ENCODE results near the gene EBF3.

DNA sequence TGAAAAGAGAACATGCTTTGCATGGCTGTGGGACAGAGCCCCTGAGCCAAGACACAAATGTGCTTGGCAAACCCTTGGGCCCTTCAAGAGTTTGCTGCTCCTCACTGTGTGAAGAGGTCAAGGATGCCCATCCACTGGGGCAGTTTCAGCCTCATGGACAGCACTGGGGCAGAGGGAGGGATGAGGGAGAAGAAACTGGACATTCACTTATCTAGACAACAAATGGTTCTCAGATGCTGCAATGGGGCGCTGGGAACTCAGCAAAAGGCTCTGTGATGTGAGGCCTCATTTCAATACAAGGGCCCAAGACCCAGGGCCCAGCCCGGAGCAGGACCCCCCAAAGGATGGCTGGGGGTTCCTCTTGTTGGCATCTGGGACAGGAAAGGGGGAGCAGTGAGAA is 49.1 kb downstream of the EBF3 start:
- TF ChIP-seq EZH2 (IDR thresholded peaks at IDR 0.05; ENCODE audit: borderline replicate concordance, low read depth, low read length, poor library complexity, severe bottlenecking) = no peak
- TF ChIP-seq, protein P1, sequence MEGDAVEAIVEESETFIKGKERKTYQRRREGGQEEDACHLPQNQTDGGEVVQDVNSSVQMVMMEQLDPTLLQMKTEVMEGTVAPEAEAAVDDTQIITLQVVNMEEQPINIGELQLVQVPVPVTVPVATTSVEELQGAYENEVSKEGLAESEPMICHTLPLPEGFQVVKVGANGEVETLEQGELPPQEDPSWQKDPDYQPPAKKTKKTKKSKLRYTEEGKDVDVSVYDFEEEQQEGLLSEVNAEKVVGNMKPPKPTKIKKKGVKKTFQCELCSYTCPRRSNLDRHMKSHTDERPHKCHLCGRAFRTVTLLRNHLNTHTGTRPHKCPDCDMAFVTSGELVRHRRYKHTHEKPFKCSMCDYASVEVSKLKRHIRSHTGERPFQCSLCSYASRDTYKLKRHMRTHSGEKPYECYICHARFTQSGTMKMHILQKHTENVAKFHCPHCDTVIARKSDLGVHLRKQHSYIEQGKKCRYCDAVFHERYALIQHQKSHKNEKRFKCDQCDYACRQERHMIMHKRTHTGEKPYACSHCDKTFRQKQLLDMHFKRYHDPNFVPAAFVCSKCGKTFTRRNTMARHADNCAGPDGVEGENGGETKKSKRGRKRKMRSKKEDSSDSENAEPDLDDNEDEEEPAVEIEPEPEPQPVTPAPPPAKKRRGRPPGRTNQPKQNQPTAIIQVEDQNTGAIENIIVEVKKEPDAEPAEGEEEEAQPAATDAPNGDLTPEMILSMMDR (conservative IDR thresholded peaks at IDR 0.05; ENCODE audit: low read depth, low read length) = no peak

All from A673 (cell line).